Left colon (tissue), 2 donors: ENCODE measurements around the gene PRR15. TPM values are rescaled to one million over a fixed set of nuclear protein-coding genes. Genes with fewer than 3 reads are reported as not detected.

Experiments
- ATAC-seq: fragments of 200-7000 bp; cut with Tn5 transposase; one replicate; pipeline ENCODE4 v1.9.1; 2020; ENCODE audit warnings: mild to moderate bottlenecking, moderate library complexity
- DNase-seq, 2 donors: peaks; one replicate each; pipeline ENCODE4 v3.0.0-alpha.2; 2020
- intact Hi-C, 2 donors: fragments of 100-400 bp; cut with DNase I in 1 of 2; cut with micrococcal nuclease in 1 of 2; formaldehyde crosslinking; loops; one replicate each; pipeline versions ENCODE4 v1.11.2 to v1.14.0; 2022; cut with DNase I, micrococcal nuclease
- total RNA-seq, 2 donors: library from RNA; stranded (reverse); fragmentation: NEBNext Ultra II Directional; extraction: Animal tissue kit (Norgen Biotek cat#: 25700); gene quantifications; one replicate each; pipeline ENCODE4 v1.2.1, GENCODE V29; 2021
- donor health status: DM: no; HTN: no; CAD: no.
- donor health status: DM: yes; HTN: yes; CAD: no.

Gene PRR15
- total RNA-seq, 2 donors from 2014 or later, result 177 to 290 TPM

DNA sequence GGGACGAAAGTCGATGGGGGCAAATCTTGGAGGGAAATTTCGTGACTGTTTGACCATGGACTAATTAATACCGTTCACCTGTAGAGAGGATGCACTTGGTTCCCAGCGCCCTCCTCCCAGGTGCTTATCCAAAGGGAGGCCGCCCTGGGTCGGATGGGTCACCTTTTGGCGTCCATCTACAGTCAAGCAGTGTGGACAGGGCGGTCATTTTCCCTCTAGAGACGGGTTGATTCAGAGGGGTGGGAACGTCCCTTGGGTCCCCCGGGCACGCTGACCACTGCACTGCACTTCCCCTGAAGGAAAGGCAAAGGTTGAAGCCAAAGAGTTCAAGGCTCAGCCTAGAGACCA, 2.0 kb downstream of the PRR15 start:
- intact Hi-C loops, result no loop called here
- no peak for ATAC-seq
- DNase-seq, result no peak

DNA sequence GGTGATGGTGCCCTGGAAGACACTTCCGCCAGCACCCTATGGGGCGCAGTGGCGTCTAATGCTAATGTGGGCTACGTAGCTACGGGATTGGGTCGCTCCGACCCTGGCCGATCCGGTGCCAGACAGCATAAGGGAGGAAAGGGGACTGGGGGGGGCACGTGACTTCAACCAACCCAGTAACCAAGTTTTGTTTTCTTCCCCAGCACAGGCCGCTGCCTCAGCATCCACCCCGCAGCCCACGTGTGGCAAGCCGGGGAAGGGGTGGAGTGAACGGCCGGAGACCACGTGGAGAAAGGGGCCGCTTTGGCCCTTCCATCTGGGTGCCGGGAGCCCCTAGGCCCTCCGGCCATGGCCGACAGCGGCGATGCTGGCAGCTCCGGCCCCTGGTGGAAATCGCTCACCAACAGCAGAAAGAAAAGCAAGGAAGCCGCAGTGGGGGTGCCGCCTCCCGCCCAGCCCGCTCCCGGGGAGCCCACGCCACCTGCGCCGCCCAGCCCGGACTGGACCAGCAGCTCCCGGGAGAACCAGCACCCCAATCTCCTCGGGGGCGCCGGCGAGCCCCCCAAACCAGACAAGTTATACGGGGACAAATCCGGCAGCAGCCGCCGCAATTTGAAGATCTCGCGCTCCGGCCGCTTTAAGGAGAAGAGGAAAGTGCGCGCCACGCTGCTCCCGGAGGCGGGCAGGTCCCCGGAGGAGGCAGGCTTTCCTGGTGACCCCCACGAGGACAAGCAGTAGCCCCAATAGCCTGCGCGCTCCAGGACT, 2.5 kb downstream of the PRR15 start:
- intact Hi-C loops, result no loop called here
- ATAC-seq (peak; percentile 29), DNase-seq (peak; percentile 60 to 63)

DNA sequence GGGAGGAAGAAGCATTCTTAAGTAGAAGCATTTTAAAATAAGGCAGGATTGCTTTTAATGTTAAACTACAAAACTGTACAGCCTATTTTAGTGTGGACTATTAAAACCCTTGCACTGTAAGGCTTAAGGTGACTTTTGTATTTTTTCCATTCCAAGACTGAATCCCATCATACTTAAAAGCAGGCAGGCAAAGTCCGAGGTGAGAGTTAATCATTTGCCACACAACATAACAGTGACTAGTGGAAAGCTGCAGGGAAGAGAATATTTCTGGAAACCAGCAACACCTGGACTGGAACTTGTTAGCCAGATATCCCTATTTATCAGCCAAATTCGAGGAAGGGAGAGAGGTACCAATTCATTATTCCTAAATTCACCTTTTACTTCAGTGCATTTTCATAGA, 3.5 kb downstream of the PRR15 start:
- DNase-seq, result no peak
- intact Hi-C loops, result no loop called here
- ATAC-seq, result peak; percentile 13

DNA sequence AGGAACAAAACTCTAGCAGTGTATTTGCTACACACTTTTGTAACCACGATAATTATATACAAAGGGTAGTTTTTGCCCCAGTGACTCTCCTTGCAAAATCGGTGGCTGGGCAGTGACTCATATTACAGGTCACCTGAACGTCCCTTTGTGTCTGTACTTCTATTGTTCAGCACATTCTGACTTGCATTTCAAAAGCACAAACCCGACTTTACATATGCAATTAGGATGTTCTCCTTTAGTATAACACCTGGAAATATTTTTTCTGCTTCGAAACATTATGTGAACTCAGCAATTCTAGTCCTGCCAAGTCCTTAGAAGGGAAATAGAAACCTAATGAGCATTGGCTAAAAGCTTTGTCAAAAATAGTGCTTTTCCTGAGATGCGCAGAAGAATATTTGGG, 6.0 kb downstream of the PRR15 start:
- ATAC-seq, result no peak
- no peak for DNase-seq
- intact Hi-C loops, result no loop called here

DNA sequence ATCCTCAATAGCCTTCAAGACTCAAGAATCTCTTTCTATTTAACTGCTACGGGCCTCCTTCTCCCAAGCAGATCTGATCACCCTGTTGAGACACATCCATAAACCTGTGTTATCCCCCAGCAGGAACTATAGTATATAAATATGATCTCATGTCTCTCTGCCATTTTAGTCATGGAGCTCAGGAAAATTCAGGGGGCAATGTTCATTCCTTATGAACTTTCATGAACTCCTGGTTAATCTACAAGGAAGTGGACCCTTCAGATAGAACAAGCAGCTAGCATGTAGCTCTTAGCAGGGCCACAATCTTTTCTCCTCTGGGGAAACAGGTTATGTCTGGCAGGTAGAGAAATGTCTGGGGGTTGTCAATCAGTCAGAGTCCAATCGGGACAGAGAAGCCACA, 8.9 kb downstream of the PRR15 start:
- ATAC-seq (peak; percentile 63), DNase-seq (no peak)
- intact Hi-C loops, result no loop called here

DNA sequence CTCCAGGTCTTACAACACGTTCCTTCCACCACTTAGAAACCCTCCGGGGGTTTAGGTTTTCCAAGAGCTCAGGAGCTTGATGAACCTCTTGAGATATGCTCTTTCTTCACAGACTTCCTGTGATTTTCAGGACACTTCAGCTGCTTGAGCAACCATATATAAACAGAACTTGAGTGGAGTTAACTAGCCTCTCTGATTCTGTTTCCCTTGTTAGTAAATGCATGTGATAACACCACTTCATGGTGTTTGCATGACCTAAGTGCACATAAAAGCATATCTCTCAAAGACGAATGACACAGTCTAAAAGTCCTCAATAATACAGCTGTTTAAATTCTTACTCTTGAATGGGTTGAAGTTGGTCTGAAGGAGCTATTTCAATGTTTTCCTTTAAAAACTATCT, 9.9 kb downstream of the PRR15 start:
- ATAC-seq, result peak; percentile 26
- DNase-seq, result no peak
- intact Hi-C loops, result no loop called here

DNA sequence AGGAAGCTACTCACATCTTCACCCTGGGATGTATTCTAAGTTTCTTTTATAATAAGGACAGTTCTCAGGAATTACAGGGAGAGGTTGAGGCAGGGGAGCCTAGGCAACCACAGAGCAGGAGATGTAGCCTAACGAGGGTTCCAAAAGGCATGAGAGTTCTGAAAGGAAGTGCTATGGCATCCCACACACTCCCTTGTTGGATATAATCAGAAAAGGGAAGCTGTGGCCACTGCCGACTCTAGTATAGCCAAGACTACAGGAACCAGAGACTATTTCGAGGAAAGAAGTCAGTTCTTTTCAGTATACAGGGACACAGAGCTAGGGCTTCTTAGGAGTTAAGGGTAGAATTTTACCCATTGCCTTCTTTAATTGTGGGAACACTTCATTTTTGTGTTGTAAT, 11.0 kb downstream of the PRR15 start:
- intact Hi-C loops, result no loop called here
- ATAC-seq (no peak), DNase-seq (no peak)

DNA sequence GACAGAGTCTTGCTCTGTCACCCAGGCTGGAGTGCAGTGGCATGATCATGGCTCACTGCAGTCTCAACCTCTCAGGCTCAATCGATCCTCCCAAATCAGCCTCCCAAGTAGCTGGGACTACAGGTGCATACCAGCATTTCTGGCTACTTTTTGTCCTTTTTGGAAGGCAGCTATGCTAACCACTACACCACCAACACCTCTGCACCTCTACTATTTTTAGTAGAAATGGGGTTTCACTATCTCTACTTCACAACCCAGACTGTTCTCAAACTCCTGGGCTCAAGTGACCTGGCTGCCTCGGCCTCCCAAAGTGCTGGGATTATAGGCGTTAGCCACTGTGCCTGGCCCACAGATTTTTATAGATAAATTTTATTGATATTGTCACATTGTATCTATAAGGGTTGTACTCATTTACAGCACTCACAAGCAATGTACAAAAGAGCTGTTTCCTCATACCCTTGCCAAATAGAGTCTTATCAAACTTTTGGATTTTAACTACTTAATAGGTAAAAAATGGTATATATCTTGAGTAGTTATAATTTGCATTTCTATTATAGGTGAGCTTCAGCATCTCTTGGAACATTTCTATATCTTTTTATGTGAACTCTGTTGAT, 23.7 kb downstream of the PRR15 start:
- DNase-seq (no peak), ATAC-seq (peak; percentile 81)
- intact Hi-C loops, result no loop called here

DNA sequence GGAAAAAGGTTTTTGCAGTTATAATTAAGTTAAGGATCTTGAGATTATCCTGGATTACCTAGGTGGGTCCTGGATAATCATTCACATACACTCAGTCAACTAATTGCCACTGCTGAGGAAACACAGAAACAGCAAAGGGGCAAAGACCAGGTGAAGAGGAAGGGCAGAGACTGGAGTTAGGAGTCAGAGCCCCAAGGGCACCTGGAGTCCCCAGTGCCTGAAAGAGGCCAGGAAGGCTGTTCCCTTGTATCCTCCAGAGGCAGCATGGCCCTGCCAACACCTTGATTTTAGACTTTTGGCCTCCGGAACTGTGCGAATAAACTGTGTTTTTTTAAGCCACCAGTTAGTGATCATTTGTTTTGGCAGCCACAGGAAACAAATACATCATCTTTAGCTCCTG, 24.6 kb downstream of the PRR15 start:
- intact Hi-C loops, result no loop called here
- ATAC-seq (peak; percentile 78), DNase-seq (peak; percentile 53 to 56)

DNA sequence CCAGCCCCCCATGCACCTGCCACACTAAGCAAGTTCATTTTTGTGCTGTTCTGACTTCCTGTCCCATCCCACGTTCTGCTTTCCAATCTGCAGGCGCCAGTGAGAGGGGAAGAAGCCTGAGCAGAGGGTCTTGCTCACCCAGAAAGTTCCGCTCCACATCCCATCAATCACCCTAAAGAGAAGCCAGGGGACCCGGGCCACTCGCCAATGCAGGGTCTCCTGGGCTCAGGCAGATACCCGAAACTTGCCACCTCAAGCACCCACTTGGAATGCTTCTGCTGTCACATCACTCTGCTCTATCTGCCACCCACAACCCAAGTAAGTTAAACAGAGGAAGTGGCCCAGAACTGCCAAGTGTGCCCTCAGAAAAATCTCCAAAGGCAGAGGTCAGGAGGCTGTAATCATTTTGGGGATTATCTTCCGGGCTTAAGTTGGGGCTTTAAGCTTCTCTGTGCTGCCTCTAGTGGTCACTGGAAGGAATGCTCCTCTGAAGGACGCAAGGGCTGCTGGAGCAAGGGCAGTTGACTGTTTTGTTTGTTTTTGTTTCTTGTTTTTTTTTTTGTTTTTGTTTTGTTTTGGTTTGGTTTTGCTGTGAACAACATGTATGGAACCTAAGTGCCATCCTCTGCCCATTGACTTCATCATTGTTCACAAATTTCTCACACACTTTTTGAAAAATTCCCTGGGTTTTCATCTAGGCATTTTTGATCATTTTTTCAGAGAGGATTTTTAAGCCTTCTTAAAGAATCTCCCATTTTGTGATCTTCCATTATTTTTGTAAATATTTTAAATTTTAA, 25.5 kb downstream of the PRR15 start:
- intact Hi-C loops, result no loop called here
- peak; percentile 55 to 63 for DNase-seq
- peak; percentile 30 for ATAC-seq

DNA sequence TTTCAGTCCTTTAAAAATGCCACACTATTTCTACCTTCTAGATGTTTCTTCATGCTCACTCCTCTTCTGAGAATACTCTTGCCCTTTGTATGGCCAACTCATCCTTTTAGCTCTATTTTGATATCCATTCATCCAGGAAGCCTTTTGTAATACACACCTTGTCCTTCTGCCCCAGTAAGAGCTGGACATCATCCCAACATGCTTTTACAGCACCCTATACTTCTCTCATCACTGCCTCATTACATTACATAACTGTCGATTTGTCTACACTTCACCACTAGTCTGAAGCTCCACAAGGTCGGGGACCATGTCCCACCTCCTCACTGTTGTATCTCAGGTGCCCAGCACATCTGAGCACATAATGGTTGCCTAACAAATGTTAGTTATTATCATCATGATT, 29.2 kb downstream of the PRR15 start:
- ATAC-seq, result peak; percentile 69
- intact Hi-C loops, result no loop called here
- no peak for DNase-seq

DNA sequence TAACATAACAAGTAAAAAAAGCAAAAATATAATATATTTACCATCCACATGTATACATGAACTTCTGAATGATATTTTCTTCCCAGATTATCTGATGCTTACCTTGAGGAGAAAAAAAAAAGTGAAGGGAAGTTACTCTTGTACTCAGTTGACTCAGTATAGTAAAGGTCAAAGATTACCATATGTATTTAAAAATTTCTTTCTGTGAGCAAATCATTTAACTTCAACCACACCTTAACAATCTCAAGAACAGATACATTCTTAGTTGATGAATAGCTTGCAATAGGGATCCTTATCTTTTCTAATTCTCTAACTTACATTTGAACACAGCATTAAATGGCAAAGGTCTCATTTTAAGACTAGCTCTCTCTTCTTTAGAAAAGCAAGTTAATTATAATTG, 29.8 kb downstream of the PRR15 start:
- peak; percentile 77 for ATAC-seq
- intact Hi-C loops, result no loop called here
- DNase-seq, result no peak

DNA sequence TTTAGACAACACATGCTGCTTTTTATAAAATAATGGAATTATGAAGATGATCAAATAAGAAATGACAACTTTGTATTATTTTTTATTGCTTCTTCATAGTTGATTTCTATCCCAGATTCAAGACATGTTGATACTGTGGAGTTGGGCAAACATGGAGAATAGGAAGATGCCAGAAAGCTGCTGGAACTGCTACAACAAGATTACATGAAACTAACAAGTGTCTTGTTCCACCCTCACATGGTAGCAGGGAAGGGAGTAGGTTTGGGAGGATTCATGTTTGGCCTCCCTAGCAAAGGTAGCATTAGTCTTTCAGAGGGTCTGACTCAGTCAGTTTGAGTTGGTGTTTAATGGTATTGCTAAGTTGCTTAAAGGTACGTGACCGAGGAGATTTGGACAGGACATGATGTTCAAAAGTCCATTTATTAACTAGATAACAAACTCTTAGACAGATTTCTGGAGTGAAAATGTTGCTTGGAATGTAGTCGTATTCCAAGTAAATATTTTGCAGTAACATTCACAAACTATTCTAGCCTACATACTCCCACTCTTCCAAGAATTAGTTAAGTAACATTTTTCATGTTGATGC, 33.1 kb downstream of the PRR15 start:
- intact Hi-C loops, result no loop called here
- ATAC-seq, result no peak
- no peak for DNase-seq

DNA sequence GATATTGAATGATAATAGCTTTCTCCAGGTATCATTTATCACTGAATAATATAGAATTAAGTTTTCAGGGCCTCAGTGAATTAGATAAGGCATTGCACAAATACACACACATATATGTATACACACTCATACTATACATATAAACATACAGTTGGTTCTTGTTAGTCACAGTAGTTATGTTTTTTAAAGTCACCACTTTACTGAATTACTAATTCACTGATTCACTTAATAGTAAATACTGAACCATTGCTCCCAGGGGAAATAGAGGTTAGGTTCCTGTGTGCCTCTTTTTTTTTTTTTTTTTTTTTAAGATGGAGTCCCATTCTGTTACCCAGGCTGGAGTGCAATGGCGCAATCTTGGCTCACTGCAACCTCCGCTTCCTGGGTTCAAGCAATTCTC, 33.6 kb downstream of the PRR15 start:
- intact Hi-C loops, result no loop called here
- DNase-seq (no peak), ATAC-seq (no peak)

DNA sequence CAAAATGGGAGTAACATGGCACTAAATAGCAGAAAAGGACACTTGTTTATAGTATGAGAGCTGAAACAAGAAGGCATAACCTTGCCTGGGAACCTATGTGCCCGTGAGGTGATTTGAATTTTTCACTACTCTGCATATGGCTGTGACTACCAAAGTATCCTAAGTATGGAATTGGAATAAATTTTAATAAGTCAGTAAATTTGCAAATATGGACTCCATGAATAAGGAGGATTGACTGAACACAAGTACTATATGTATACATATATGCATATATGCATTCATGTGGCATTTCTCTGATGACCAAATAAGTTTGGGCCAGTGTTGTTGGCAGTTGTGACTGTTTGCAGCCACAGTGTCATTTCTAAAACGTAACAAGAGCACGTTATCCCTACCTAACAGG, 34.5 kb downstream of the PRR15 start:
- DNase-seq (no peak), ATAC-seq (no peak)
- intact Hi-C loops, result no loop called here

DNA sequence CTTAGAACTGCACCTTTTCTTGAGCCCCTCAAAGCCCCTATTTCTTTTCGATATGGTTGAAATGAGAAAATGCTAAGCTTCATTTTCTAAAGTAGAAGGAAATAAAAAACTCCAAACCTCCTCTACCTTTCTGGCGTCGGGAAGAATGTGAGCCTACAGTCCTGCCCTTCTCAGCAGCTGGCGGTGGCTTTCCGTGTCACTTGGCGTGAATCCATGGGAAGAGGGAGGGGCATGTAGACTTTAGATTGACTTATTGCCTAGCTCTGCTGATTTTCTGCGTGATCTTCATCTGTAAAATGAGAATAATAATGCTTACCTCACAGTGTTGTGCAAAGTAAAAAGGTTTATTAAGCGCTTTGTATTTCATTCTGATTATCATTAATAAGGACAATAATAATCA, 35.0 kb downstream of the PRR15 start:
- peak; percentile 98 for ATAC-seq
- intact Hi-C loops, result no loop called here
- peak; percentile 86 for DNase-seq

DNA sequence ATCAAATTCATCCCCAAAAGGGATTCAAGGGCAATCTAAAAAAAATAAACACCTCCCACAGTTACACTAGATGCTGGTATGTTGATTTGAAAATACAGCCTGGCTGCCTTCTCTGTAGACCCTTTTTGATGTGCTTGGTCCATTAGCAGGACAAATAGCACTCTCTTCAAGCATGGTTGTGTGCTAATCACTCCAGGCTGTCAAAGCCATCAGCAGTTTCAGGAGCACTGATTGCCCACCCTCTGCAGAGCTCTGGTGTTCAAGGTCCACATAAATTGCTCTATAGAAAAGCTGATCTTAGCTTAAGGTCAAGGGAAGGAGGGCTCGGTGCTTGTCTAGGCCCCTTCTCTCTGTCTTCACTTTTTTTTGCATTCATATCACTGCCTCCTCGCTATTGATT, 35.4 kb downstream of the PRR15 start:
- intact Hi-C loops, result no loop called here
- peak; percentile 26 for ATAC-seq
- DNase-seq, result no peak

DNA sequence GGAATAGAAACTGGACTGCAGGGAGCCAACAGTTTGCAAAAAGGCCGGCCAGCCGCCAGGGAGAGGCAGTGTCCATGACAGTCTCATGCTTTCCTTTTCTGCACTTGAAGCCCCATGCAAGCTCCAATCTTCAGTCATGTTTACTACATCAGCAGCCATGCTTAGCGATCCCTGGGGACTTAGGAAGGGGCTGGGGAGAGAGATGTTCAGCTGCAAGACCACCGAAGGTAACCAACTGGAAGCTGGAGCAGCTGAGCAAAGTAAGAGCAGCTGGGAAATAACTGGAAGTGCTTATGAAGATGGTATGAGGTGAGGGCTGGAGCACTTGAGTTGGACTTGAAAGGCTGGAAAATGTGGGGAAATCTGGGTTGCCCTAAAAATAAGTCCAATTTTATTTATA, 37.0 kb downstream of the PRR15 start:
- intact Hi-C loops, result no loop called here
- ATAC-seq, result no peak
- DNase-seq, result no peak

DNA sequence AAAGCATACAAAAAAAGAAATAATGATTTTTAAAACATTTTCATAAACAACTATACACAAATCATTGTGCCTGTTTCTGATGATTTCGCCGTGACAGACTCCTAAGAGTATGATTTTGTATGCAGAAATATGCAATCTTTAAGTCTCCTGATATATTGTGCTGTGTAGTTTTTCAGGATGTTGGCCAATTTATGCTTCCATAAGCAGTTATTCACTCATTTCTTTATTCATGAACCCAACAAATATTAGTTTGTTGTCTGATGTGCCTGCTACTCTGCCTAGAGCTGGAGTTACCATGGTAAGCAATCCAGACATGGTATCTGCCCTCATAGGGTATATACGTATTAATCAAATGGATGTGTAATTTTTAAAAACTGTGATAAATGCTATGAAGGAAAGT, 40.4 kb downstream of the PRR15 start:
- intact Hi-C loops, result no loop called here
- ATAC-seq (no peak), DNase-seq (no peak)

DNA sequence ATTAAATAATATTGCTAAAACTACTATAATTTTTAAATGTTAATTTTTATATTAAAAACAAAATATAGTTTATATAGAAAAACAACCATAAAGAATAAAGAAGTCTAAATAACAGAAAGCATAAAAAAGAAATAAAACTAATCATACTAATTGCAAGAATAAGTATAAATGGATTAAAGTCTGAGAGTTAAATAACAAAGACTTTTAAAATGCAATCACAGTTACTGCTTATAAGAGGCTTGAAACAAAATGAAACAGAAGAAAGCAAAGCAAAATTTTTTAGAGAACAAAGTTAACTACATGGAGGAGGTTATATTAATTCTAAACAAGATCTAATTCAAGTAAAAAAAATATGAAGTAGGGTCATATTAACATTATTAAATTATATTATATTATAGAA, 41.1 kb downstream of the PRR15 start:
- ATAC-seq (no peak), DNase-seq (no peak)
- intact Hi-C loops, result no loop called here
